NK-92 (cell line): ENCODE data around the gene GPR37.

Source experiments
- DNase-seq: peaks from one replicate; lab custom pipeline; 2025; ENCODE audit not compliant: unreplicated experiment; lab: John Stamatoyannopoulos, UW

The GPR37 gene

GRCh38 chr7:124724507-124725192 is 40.9 kb downstream of the GPR37 start:
- no peak for DNase-seq

GRCh38 chr7:124724079-124724478 is 41.5 kb downstream of the GPR37 start:
- DNase-seq, result no peak

GRCh38 chr7:124723012-124723411 is 42.6 kb downstream of the GPR37 start:
- no peak for DNase-seq

GRCh38 chr7:124722292-124722691 is 43.3 kb downstream of the GPR37 start:
- no peak for DNase-seq

- no peak for DNase-seq
These were observed 45.4 kb downstream of the GPR37 start for GRCh38 chr7:124720195-124720594.

DNA sequence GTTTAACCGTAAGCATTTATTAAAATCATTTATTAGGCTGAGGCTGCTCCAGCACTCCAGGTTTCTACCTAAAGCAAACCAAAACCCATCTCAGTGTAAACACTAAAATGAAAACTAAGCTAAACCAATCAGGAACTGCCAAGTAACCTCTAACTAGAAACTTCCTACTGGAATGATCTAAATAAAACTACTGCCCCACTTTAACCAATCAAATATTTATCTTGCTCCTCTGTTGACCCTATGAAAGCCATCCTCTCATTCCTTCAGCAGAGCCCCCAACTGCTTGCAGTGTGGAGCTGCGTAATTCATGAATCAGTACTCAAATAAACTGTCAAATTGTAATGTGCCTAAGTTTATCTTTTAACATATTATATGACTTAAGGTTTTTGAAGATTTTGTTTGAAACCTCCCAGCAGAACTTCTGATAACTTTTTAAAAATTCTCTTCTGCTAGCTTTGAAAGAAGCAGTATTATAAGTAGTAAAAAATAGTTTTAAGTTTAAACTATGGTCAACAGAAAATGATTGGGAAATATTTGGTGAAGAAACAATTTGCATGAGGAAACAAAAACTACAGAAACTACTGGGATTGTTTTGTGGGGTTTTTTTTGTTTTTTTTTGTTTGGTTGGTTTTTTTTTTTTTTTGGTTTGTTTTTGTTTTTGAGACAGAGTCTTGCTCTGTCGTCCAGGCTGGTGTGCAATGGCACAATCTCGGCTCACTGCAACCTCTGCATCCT is 47.4 kb downstream of the GPR37 start:
- DNase-seq, result no peak

- DNase-seq, result no peak
These were observed 48.7 kb downstream of the GPR37 start for GRCh38 chr7:124716894-124717293.

DNA sequence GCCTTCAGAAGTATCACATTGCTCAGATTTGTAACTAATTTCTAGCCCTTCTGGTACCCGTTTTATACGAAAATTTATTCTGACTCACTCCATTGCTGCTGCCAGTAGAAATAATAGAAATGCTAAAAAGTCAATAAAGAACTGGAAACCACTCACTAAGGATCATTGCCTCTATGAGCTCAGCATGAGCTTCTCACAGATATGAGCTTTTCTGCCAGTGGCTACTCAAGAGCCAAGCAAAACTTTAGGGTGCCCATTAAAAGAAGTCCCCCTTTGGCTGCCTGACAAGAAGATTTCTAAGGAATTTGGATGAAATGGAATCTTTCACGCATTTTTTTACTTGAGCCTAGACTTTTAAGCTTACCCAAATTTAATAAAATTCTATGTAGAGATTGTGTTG is 52.5 kb downstream of the GPR37 start:
- DNase-seq, result no peak

DNA sequence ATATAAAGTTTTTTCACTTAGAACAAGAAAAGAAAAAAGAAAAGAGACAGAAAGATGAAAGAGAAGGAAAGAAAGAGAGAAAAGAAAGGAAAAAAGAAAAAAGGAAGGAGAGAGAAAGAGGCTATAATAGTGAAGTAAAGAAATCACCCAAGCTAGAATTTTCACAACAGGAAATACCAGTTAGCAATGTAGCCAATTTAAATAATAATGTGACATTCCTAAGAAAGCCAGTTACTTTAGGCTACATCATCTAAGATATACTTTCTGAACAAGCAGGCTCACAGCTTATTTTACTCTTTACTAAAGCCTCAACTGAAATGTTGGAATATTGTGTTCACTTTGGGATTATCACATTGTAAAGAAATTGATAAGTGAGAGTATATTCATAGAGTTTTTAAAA is 53.6 kb downstream of the GPR37 start:
- DNase-seq, result no peak

DNA sequence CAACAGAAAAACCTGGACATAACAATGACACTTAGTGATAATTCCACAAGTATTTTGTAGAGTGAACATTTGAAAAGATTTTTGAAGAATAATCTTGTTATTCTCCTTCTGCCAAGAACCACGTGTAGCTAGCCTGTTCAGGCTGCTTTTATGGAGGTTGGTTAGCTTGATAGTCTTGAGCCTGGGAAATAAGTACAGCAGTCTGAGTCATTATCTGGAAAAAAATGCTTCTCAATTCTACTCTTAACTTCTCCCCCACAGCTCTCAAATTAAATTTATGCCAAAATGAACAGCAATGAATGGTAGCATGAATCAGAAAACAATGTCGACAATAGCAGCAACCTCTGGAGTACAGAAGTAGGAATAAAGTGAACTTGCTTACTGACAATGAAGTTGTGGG is 63.2 kb downstream of the GPR37 start:
- no peak for DNase-seq

GRCh38 chr7:124701955-124702354 is 63.6 kb downstream of the GPR37 start:
- no peak for DNase-seq

- DNase-seq, result no peak
These were observed 64.9 kb downstream of the GPR37 start for GRCh38 chr7:124700655-124701054.

DNA sequence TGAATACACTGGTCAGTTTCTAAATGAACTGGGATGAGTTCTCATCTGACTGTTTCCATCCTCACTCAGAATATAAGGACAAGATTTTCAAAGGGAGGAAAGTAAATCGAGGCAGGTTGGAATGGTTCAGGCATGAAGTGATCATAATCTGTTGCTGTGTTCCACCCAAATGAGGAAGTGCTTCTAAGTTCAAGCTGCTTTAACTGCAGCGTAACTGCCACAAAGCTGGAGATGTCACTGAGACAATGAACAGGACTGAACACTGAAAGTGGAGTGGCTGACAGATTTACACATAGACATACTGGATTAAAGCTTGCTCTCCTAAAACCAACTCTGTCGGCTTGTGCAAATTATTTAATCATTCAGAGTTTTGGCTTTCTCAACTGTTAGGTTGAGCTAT is 66.6 kb downstream of the GPR37 start:
- DNase-seq, result no peak

GRCh38 chr7:124697746-124698145 is 67.8 kb downstream of the GPR37 start:
- DNase-seq, result no peak
